GM13977 (cell line): ENCODE measurements around the gene TXNDC16.
"Not testable (repeated sequence)": the region's sequence is repeated elsewhere in the genome, so short reads cannot be mapped to it uniquely, and the experiment has no call there.

Experiments
- DNase-seq: peaks from one replicate; pipeline ENCODE4 v3.0.0; 2012; ENCODE audit warnings: low spot score
- CTCF ChIP-seq: IDR thresholded peaks from 2 replicates; pipeline ENCODE4 v1.5.1; 2012; ENCODE audit warnings: mild to moderate bottlenecking, control low read depth; ENCODE audit not compliant: insufficient read depth; ENCODE audit errors: extremely low read depth, missing control alignments
- in situ Hi-C: fragments of 300-500 bp; cut with MboI; formaldehyde crosslinking; loops from one replicate; pipeline ENCODE4 v1.12.0; 2022; ENCODE audit warnings: low sequenced_read_pairs, low pct_unique_long_range_greater_than_20kb, mixed read lengths, inconsistent platforms; ENCODE audit not compliant: unreplicated experiment

Gene TXNDC16

GRCh38 chr14:52473557-52473956, 78.7 kb downstream of the TXNDC16 start:
- in situ Hi-C loops: loop anchor here (10.0 kb wide), 1 partner anchor 189 kb away; no protein-coding TSS in a partner anchor
- DNase-seq: peak; percentile 31
- peak; percentile 34 for TF ChIP-seq CTCF

- in situ Hi-C loops: loop anchor here (10.0 kb wide), 1 partner anchor 188 kb away; no protein-coding TSS in a partner anchor
- TF ChIP-seq CTCF: no peak
- no peak for DNase-seq
These were observed 79.6 kb downstream of the TXNDC16 start for GRCh38 chr14:52472728-52473127.

- in situ Hi-C loops: loop anchor here (10.0 kb wide), 1 partner anchor 187 kb away; no protein-coding TSS in a partner anchor
These were observed 80.1 kb downstream of the TXNDC16 start for GRCh38 chr14:52472251-52472650.

GRCh38 chr14:52467515-52468266, 84.6 kb downstream of the TXNDC16 start:
- DNase-seq: no peak
- no peak for TF ChIP-seq CTCF
- in situ Hi-C loops: no loop called here

More at GRCh38 chr14:52472251-52472650, 80.1 kb downstream of the TXNDC16 start:
- DNase-seq: not testable (repeated sequence)

GRCh38 chr14:52464175-52464574, 88.1 kb downstream of the TXNDC16 start:
- TF ChIP-seq CTCF: no peak
- in situ Hi-C loops: no loop called here
- DNase-seq: no peak

GRCh38 chr14:52463375-52463774, 88.9 kb downstream of the TXNDC16 start:
- TF ChIP-seq CTCF: no peak
- in situ Hi-C loops: no loop called here
- DNase-seq: no peak

- in situ Hi-C loops: no loop called here
- DNase-seq: no peak
- TF ChIP-seq CTCF: no peak
These were observed 90.6 kb downstream of the TXNDC16 start for GRCh38 chr14:52461721-52462120.
